GM19468 (cell line): ENCODE results near the gene RRP12.

Experiments used
- ATAC-seq: cut with Tn5 transposase; IDR thresholded peaks from one replicate; pipeline ENCODE4 v1.9.1; 2021; ENCODE audit warnings: mild to moderate bottlenecking, moderate library complexity, moderate number of reproducible peaks; ENCODE audit not compliant: unreplicated experiment; ENCODE audit errors: extremely low read depth

RRP12 gene

DNA sequence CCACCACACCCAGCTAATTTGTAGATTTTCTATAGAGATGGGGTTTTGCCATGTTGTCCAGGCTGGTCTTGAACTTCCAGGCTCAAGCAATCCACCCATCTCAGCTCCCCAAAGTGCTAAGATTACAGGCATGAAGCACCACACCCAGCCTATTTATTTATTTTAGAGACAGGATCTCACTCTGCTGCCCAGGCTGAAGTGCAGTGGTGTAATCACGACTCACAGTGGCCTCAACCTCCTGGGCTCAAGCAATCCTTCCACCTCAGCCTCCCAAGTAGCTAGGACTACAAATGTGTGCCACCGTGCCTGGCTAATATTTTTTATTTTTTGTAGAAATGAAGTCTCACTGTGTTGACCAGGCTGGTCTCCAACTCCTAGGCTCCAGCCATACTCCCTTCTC is 59.7 kb downstream of the RRP12 start:
- no peak for ATAC-seq

DNA sequence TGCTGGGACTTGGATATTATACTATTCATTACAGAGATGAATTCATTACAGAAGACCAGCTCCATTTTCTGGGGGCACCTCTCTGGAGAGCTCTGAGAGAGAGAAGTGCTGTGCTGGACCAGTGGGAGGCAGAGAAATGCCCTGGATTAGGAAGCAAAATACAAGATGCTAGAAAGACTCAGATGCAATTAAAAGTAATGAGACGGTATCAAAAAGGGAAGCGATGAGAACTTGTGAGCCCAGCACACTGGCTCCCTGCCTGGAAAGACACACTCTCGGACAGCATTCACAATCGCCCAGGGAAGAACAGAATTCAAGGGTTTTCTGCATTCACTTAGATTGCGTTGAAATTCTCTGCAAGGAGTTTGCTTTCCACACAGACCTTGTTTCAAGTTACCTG is 63.1 kb downstream of the RRP12 start:
- no peak for ATAC-seq

DNA sequence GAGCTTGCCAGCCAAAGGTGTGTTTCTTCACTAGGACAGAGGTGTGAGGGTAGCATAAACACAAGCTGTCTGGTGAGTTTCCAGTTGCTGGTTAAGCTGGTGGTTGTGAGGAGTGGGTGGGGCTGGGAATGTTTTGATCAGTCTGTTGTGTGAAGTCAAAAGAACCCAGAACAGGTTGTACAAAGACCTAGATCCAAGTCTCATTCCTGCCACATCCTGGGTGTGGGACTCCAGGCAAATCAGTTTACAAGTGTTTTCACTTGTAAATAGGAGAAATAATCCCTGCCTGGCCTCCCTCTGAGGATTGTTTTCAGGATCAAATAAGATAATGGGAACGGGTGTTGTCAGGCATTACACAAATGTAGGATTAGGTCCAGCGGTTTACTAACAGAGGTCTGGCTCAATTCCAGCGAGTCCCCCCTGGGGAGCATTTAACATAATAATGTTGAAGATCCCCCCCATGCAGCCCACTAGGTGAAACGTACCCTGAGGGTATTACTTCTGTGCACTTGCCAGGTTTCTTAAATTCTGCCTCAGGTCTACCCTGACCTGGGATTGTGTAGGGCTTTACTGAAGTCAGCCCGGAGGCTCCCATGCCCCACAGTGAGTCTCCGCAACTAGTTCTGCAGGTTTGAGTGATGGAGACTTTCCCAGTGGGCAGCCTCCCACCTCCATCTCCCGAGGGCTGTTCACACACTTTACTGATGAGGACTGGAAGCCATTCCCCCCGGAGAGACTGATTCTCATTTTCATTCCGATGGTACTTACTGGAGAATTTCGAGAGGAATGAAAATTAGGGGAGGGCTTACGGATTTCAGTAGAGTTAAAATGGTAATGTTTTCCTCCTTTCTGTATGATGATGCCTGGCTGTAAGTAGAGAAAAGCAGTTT is 64.0 kb downstream of the RRP12 start:
- no peak for ATAC-seq

DNA sequence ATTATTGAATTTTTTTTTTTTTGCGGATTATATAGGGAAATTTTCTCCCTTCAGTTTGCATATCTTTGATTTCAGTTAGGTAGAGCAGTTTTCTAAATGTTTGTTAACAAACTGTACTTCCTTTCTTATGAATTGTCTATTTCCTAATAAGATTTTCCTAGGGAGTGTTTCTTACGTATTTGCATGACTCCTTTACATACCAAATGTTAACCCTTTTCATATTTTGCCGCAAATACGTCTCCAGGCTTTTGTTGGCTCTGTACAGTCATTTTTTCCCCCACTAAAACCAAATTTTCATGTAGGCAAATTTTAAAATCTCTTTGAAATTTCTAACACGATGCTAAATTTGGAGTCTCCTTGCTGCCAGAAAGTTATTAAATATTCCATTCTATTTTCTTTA is 64.7 kb downstream of the RRP12 start:
- no peak for ATAC-seq

DNA sequence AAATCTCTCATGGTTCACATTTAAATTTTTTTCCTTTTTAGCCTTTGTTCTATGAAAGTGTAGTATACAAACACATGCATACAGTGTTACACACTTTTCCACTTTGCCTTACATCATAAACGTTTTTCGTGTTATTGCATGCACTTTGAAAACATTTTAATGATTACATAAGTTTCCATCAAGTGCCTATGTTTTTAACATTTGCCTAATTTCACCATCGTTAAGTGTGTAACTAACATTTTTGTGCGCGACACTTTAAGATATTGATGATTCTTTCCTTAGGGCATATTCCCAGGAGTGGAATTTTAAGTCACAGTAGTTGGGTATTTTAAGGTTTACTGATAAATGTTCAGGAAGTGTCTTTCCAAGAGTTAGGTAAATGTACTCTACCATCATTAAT is 65.1 kb downstream of the RRP12 start:
- no peak for ATAC-seq

DNA sequence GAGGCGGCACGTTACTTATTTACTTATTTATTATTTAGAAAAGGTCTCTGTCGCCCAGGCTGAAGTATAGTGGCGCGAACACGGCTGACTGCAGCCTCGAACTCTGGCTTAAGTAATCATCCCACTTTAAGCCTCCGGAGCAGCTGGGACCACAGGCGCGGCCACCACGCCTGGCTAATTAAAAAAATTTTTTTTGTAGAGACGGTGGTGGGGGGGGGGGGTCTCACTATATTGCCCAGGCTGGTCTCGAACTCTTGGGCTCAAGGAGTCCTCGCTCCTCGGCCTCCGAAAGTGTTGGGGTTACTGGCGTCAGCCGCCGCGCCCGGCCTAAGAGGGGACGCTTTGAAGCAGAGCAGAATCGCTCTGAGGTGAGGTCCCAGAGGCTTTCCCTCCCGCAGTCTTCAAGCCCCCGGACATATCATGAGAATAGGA is 65.9 kb downstream of the RRP12 start:
- ATAC-seq = no peak

DNA sequence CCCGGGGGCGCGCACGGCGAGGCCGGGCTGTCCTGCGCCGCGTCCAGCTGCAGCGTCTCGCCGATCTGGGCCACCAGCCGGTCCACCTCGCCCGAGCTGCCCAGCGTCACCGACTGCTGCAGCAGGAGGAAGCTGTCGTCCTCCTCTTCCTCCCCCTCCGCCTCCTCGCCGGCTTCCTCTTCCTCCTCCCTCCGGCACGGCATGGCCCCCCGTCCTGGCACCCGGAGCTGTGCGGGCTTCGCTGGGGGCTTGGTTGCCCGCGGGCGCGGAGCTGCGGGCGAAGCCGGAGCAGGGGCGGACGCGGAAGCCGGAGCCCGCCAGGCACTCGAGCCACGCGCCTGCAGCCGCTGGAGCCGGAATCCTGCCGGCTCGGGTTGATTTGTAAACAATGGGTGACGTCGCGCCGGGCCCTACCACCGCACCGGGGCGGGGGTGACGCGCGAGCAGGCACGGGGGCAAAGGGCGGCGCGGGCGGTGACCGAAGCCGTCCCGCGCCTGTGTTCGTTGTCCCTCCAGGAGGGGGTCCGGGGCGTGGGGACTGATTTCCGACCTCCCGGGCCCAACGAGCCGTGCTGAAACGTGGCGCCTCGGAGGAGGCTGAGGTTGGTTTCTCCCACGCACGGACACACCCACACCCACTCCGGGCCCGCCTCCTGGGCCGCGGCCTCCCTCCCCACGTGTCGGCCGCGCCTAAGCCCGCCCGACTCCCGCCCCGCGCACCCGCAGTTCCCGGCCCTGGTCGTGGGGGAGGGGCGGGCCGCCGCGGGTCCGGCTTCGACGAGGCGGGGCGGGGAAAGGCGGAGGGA is 66.6 kb downstream of the RRP12 start, which contains the start of gene FRAT2:
Gene FRAT2 (minus strand): TSS at position 360 of the 806 bp plus-strand sequence. CDS start 157 bp downstream, at position 203.
- ATAC-seq = peak; percentile 52

DNA sequence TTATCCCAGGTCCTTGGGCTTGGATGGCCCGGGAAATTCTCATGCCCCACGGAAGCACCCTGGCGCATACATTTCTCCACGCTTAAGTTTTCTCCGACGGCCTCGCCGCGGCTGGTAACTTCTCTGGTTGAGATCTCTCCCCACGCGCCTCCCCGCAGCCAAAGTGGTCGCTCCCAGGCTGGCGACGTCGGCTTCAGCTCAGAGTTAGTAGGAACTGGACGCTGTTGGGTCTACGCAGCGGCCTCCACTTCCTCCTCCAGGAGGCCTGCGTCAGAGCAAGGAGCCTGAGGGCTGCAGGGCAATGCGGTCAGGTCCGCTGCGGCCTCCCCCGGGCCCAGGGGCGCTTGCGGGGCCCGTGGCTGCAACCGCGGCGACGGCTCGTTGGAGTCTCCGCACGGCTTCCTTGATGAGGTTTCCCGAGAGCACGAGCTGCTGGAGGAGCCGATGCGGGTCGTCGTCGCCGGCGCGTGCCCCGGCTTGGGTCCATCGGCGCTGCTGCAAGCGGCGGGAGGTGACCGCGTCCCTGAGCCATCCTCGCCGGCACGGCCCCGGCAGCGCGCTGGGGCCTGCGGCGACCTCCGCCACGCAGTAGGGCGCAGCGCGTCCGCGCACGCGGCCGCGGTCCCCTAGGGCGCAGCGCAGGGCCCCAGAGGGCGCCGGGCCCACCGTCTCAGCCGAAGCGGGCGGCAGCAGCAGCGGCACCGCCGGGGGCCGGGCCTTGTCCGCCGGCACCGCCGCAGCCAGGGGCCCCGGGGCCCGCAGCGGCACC is 67.4 kb downstream of the RRP12 start:
- ATAC-seq = no peak

DNA sequence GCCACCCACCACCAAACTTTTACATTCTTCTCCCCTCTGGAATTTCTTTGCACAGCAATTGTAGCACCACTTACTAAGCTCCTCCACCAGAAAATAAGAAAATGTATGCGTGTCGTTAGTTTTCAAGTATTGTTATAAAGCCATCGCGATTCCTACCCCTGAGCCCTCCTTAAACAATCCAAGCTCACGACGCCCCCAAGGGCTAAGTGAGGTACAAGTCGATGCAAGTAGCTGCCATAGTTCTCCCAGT is 67.9 kb downstream of the RRP12 start:
- no peak for ATAC-seq

DNA sequence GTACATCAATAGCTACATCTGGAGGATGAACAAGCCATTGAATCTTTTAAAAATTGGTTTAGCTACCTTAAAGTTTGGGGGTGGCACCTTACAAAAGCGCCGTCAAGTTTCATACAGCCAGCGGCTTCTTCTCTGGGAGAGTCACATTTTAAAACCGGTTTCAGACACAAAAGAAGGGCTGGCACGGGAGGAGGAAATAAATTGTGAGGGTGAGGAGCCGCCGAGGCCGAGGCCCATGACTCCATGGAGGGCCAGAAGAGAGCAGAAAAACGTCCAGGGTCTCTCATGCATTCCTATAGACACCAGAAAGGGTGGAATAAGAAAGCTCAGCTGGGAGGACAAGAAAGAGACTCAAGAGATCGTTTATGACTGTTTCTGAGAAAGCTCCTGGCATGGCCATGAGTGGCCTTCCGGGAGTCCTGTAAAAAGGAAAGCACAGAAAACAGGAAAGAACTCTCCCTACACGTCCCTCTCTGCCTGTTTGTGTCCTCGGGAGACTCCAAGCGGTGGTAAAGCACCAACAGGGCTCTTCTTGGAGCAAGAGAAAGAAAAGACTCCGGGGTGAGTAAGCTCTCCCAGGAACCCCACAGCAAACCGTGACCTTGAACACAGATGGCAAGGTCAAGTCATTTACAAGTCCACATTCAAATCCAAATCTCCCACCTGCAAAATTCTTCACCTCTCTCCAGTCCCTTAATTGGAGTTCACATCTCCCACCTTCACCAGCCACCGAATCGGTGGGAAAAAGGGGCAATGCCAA is 68.4 kb downstream of the RRP12 start:
- no peak for ATAC-seq

DNA sequence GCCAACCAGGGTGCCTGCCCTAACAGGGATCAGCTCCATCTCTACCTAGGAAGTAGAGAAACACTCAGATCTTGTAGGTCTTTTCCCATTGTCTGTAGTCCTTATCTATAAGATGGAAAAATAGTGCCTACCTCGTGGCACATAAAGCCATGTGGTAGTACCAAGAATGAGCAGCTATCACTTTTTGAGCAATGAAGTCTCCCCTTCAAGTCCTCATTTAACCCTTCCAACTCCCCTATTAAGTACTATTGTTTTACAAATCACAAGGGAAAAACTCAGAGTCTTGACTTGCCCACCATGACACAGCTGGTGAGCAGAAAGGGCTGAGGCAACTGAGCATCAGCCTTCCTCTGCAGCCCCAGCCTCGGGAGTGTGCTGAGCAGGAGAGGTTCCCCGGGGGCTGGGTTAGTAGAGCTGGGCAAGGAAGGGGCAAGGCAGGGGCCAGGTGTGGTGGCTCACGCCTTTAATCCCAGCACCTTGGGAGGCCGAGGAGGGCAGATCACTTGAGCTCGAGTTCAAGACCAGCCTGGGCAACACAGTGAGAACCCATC is 69.9 kb downstream of the RRP12 start:
- no peak for ATAC-seq

DNA sequence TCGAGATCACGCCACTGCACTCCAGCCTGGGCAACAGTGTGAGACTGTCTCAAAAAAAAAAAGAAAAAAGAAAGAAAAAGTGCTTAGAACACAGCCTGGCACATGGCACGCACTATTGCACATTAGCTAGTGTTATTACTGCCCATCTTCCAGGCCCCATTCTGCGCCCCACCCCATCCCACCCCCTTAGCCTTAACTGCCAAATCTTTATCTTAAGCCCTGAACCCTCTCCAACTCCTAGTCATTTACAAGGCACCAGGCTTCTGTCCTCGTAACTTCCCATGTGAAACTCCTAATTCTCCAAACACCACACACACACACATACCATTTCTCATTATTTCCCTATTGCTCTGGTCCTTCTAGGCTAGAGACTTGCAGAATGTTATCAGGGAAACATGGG is 71.4 kb downstream of the RRP12 start:
- ATAC-seq = no peak

DNA sequence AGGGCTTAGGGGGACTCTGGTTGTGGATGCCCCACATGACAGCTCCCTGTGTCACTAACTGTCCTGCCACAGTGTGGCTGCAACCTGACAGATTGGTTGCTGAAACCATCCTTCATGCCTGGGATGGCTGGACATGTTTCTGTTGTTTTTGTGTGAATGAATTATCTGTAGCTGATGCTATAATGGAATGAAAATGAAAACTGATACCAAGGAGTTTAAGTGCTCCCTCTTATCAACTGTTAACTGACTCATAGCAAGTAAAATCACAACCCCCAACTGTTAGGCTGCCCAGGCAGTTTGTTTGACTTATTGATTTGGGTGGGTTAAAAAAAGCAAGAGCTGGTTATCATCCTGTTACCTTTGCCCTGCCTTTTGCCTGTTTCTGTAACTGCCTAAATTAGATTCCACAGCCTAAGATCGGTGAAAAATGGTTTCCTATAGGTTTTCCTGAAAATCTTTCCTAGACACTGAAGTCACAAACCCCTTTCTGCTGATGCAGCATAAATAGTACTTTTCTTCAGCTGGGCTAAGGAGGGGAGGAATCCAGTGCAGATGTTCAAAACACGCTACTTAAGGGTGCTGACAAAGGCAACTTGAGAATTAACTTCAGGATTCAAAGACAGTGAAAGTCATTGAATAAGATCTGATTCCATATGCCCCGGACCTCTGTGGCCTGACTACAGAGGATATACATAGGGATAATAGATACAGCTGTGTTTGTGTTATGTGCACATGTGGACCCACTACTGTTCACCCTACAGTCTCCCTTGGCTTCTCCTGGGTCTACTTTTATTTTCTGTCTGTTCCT is 72.3 kb downstream of the RRP12 start:
- no peak for ATAC-seq

DNA sequence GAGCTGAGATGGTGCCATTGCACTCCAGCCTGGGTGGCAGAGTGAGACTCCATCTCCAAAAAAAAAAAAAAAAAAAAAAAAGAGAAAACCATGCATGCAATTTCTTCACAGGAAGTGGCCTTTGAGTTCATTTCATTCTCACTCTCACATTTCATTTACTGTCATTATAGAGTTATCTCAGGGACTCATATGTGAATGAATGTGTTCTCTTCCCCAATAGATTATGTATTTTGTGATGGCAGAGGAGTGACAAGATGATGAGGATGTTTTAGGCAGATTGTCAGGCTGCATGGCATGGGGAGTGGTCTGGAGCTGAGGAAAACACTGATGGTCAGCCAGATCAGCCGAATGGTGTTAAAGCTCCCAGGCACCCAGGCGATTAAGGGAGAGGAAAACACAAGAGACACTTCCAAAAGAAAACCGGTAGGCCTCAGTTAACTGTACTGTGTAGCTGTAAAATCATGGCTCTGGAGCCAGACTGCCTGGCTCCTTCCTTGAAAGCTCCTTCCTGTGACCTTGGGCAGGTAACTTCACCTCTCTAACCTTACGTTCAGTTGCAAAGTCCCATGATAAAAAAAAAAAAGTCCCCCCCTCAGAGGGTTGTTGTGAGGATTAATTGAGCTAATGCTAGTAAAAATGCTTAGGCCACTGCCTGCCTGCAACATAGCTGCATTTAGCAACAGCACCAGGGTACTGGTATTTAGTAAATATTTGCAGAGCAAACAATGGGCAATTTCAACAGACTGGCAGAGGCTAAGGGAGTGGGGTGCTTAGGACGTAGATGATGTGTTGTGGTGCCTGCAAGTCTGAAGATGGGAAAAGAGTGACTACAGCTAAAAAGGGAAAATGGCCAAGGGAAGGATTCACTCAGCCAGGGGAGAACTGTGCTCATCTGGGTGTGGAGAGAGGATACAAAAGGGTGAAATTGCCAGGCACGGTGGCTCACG is 73.5 kb downstream of the RRP12 start:
- ATAC-seq = no peak

DNA sequence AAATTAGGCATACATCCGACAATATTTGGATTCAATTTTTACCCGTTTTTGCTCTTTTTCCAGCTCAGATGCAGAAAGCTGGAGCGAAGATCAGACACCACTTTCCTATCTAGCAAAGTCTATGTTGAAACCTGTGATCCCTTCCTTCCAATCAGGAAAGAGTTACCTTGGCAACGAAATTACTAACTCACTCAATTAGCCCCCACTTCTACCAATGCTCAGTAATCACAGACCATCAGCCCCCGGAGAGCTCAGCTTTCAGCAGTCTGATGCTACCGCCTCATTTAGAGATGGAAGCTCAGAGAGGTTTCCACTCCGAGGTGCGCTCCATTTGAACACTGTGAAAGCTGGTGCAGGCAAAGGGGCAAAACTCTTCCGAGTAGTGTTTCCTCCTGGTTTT is 75.4 kb downstream of the RRP12 start:
- no peak for ATAC-seq

DNA sequence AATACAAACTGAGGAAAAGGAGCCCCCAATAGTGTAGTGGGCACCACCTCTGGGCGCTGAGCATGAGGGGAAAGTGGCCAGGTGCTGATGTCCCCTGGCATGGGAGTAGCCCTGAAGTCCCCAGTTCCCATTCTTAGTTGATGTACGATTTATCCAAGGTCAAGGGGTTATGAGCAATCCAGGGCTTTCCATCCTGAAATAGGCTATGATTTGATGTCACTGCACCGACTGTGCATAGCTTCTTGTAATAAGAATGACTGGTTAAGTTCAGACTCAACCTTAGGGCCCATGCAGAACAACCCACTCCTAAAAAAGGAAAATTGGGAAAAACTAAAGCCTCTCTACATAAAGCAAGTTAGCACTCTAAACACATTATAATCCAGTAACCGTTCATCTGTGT is 77.6 kb downstream of the RRP12 start:
- no peak for ATAC-seq

DNA sequence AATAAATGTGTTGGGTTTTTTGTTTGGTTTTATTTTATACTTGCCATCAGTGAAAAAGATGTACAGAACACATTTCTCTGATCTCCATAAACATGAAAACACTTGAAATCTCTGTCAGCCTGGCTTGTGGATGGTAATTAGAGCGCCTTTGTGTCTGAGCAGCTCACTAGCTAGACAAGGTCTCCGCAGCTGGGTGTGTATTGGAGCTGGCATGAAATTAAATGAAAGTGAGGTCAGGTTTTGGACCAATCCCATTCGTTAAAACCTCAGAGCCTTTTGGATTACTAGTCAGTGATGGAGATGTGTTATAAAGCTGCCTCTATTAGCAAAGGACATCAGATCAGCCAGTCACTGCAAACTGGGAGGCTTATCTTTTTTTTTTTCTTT is 79.3 kb downstream of the RRP12 start:
- ATAC-seq = no peak
